HuH-7.5 (cell line): ENCODE measurements around the gene CASP8AP2.
A peak's percentile ranks its signal among the peaks of the same experiment; 100 is the strongest.
"Not testable (repeated sequence)": the region's sequence is repeated elsewhere in the genome, so short reads cannot be mapped to it uniquely, and the experiment has no call there.

ENCODE experiments used
- DNase-seq: peaks from one replicate; pipeline ENCODE4 v3.0.0; 2011; ENCODE audit warnings: low spot score

CASP8AP2 gene

GRCh38 chr6:89829472-89830169, at the start of gene CASP8AP2:
TSS of gene CASP8AP2 (plus strand) at chr6:89829880.
- peak; percentile 87 for DNase-seq

DNA sequence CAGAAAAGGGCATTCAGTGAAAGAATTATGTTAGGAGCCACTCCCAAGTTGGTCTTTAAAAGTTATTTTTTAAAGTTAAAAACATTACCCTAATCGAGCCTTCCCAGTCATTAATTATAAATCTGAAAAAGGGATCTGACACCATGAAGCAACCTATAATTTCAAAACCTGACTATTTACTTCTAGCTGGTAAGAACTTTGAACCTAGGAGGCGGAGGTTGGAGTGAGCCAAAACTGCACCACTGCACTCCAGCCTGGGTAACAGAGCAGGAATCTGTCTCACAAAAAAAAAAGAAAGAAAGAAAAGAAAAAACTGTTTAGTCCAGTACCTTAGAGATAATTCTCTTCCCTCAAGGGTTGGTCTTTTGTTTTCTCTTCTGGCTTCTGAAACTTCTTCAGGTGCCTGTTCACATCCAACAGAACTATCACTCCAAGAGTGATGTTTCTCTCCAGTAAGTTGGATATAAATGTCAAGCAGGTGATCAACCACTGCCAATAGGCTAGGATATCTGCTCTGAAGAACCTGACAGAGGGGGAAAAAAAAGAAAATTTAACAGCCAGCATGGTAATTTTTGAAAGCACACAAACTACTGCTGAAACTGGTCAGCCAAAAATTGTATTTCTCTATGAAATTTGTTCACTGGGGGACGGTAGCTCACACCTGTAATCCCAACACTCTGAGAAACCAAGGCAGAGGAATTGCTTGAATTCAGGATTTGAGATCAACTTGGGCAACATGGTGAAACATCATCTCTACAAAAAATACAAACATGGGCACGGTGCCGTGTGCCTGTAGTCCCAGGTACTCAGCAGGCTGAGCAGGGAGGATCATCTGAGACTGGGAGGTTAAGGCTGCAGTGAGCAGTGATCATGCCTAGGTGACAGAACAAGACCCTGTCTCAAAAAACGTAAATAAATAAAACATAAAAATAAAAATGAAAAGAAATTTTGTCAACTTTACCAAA, 48.3 kb upstream of the CASP8AP2 start:
- DNase-seq: no peak

DNA sequence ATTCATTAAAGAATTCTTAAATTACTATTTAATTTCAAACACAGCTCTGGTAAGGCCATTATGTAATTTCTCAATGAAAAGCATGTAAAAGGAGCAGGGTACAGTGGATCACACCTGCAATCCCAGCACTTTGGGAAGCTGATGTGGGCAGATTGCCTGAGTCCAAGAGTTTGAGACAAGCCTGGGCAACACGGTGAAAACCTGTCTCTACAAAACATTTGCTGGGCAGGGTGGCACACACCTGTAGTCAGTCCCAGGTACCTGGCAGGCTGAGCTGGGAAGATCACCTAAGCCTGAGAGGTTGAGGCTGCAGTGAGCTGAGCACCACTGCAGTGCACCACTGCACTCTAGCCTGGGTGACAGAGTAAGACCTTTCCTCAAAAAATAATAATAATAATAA, 47.5 kb upstream of the CASP8AP2 start:
- DNase-seq: no peak

DNA sequence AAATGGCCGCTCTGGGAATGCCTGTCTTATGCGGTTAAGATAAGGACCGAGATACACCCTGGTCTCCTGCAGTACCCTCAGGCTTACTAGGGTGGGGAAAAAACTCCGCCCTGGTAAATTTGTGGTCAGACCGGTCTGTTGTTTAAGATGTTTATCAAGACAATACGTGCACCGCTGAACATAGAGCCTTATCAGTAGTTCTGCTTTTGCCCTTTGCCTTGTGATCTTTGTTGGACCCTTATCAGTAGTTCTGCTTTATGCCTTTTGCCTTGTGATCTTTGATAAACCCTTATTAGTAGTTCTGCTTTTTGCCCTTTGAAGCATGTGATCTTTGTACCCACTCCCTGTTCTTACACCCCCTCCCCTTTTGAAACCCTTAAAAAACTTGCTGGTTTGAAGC, 46.4 kb upstream of the CASP8AP2 start:
- not testable (repeated sequence) for DNase-seq

DNA sequence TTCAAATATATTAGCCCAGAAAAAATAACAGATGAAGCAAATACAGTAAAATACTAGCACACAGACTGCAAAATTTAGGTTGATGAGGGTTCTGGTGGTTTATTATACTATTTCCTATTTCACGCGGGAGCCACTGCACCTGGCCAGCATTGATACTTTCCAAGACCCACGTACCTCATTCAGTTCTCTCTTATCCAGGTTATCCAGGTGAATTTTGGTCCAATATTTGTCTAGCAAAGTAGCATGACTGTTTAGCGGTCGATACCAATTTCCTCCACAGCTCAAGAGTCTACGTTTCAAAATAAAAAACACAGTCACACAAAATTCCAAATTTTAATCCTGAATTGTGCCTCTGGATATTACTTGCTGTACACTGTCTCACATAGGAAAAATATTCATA, 44.8 kb upstream of the CASP8AP2 start:
- no peak for DNase-seq

DNA sequence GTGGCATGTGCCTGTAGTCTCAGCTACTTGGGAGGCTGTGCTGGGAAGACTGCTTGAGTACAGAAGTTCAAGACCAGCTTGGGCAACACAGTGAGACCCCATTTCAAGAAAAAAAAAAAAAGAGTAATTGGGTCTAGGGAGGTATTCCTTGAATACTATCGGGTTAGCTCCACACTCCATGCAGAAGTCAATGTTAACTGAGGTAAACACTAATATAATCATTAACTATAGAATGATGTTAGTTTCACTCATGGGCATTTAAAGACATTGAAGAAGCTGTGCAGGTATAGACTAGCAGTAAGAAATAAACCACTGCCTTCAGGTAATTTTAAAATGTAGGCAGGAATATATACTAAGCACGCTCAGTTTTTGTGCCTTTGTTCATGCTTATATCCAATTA, 42.7 kb upstream of the CASP8AP2 start:
- DNase-seq: no peak

GRCh38 chr6:89787660-89788328, 41.9 kb upstream of the CASP8AP2 start:
- DNase-seq: no peak

DNA sequence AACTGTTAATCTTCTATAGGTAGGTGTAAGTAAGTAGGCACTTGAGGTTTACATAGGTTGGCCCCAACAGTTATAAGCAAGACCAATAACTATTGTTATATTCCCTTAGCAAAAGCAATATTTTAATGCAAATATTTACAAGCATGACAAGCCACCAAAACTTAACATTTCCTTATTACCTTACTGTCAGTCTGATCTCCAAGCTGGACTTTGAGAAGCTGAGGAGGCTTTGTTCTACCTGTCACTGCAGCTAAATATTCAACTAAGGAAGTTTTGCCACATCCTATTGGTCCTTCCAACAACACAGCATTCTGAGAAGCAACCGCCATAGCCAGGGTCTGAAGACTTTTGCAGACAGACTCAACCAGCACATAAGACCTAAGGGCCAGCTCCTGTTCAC, 39.7 kb upstream of the CASP8AP2 start:
- no peak for DNase-seq

- DNase-seq: no peak
These were observed 39.3 kb upstream of the CASP8AP2 start for GRCh38 chr6:89790403-89790802.

GRCh38 chr6:89792881-89793280, 36.8 kb upstream of the CASP8AP2 start:
- peak; percentile 43 for DNase-seq

DNA sequence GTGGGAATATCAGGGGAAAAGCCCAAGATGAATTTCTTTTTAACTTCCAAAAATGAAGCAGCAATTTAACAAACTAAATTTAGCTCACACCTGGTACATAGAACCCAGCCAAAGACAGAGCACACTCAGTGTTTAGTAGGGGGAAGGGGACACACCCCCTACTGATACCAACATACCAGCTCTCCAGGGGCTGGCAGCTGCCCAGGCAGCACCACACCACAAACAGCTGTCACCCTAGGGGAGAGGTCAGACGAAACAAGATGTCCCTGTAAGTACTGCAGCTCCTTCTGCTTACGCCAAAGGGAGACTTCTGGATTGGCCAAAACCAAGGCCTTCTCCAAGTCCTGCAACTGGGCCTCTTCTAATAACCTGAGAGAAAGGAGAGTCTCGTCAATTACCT, 36.1 kb upstream of the CASP8AP2 start:
- DNase-seq: no peak

- no peak for DNase-seq
These were observed 35.4 kb upstream of the CASP8AP2 start for GRCh38 chr6:89794324-89794723.

DNA sequence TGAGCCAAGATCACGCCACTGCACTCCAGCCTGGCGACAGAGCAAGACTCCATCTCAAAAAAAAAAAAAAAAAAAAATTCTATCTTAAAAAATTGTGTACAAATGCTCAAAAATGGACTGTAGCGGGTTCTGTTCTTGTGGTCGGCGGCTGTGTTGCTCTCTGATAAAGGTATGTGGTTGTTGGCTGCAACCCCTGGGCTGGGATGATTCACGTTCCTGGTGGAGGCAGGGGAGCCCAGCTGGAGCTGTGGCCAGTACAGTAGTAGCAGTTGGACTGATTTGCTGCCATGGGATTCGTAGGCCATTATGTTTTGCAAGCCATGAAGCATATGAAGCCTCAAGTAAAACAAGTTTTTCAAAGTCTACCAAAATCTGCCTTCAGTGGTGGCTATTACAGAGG, 32.4 kb upstream of the CASP8AP2 start:
- DNase-seq: no peak

- no peak for DNase-seq
These were observed 30.6 kb upstream of the CASP8AP2 start for GRCh38 chr6:89799096-89799495.

GRCh38 chr6:89799756-89800155, 29.9 kb upstream of the CASP8AP2 start:
- no peak for DNase-seq

DNA sequence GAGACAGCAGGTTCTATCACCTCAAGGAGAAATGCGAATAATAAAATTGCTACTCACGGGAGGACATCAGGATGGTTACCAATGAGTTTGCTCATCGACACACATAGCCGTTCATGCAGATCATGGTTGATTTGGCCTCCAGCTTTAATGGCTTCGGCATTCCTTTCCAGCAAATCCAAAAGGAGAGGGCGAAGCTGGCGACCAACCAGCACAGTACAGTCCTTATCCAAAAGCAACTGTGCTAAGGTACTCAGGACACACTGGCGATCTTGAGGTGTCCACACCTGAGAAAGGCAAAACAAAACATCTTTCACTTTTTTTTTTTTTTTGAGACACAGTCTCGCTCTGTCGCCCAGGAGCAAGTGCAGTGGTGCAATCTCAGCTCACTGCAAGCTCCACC, 26.4 kb upstream of the CASP8AP2 start:
- DNase-seq: no peak

- no peak for DNase-seq
These were observed 23.8 kb upstream of the CASP8AP2 start for GRCh38 chr6:89805814-89806371.

GRCh38 chr6:89807581-89807980, 22.1 kb upstream of the CASP8AP2 start:
- no peak for DNase-seq

DNA sequence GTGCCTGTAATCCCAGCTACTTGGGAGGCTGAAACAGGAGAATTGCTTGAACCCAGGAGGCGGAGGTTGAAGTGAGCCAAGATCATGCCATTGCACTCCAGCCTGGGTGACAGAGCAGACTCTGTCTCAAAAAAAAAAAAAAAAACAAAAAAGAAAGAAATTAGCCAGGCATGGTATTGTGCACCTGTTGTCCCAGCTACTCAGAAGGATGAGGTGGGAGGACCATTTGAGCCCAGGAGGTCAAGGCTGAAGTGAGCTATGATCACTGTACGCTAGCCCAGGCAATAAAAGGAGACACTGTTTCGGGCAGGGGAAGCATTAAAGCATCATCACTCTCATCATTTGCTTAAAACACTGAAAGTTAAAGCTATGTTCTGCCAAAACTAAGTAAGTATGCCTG, 16.3 kb upstream of the CASP8AP2 start:
- DNase-seq: not testable (repeated sequence)

DNA sequence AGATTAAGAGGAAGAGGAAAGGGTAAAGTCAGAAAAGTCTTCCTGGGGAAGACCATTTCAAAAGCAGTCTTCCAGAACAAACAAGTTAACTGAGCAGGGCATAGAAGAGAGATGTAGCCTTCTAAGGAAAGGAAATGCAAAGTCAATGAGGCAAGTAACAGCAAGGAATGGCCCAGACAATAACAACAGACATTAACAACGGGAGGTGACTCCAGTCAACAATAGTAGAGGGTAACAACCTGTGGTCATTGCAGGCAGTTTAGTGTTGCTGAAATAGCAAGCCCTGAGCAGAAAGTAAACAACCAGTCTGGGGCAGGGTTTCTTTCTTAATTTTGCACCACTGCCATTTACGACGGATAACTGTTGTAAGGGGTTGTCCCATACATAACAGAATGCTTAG, 12.2 kb upstream of the CASP8AP2 start:
- DNase-seq: no peak

DNA sequence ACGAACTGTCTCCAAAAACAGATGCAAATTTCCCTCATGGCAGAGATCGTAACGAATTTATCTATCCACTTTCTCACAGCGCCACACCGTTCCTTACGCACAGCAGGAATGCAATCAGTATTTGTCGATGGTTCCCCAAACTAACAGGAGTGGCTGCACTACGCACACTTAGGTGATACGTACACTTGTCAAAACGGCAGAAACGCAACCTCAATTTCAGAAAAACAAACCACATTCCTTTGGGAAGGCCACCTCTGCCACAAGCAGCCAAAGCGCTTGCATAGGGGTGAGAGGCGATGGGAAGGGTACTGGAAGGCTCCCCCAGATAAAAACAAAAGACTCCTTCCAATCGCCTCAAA, 10.7 kb upstream of the CASP8AP2 start:
- DNase-seq: no peak

DNA sequence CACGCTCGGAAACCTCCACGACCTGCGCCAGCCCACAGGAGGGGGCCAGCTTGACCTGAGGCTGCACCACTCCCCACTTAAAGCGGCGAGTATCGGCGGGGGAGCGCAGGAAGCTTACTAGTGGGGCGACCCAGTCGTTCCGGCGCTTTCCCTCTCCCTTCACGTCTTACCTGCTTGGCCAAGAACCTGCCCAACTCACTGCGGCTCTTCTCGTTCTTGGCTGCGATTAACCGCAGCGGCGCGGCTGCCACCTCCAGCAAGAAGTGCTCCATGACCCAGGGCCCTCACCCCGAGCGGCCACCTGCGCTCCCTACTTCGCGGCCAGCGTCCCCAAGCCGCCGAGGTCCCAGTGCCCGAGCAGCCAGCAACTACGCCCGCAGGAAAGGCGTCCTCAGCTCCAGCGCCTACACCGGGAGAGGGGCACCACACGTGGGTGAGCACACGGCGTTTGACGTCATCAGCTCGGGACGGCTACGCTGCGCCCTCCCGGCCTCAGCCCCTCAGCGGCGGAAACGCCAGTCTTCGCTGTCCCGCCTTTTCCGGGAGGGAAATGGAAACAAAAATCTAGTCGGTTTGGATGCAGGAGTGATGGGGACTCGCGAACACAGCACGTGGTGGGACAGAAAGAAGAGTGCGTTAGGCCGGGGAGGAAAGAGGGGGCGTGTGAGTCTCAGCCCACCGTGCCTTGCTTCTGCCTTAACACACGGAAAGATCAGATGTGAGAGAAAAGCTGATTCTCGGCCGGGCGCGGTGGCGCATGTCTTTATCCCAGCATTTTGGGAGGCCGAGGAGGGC, 10.1 kb upstream of the CASP8AP2 start, which contains the start of gene MDN1:
Gene MDN1, minus strand, starts transcription at position 459 of the 795 bp plus-strand sequence. Its CDS starts 187 bp downstream, at position 272.
- DNase-seq: peak; percentile 76
